ENCODE results near the gene ANKRD16. TPM values are rescaled to one million over a fixed set of nuclear protein-coding genes. Genes with fewer than 3 reads are reported as not detected.
A peak's percentile ranks its signal among the peaks of the same experiment; 100 is the strongest.
"Not testable (repeated sequence)": the region's sequence is repeated elsewhere in the genome, so short reads cannot be mapped to it uniquely, and the experiment has no call there.

Gene ANKRD16
- polyA plus RNA-seq (ENCODE audit: insufficient read length) = 7.3 TPM

DNA sequence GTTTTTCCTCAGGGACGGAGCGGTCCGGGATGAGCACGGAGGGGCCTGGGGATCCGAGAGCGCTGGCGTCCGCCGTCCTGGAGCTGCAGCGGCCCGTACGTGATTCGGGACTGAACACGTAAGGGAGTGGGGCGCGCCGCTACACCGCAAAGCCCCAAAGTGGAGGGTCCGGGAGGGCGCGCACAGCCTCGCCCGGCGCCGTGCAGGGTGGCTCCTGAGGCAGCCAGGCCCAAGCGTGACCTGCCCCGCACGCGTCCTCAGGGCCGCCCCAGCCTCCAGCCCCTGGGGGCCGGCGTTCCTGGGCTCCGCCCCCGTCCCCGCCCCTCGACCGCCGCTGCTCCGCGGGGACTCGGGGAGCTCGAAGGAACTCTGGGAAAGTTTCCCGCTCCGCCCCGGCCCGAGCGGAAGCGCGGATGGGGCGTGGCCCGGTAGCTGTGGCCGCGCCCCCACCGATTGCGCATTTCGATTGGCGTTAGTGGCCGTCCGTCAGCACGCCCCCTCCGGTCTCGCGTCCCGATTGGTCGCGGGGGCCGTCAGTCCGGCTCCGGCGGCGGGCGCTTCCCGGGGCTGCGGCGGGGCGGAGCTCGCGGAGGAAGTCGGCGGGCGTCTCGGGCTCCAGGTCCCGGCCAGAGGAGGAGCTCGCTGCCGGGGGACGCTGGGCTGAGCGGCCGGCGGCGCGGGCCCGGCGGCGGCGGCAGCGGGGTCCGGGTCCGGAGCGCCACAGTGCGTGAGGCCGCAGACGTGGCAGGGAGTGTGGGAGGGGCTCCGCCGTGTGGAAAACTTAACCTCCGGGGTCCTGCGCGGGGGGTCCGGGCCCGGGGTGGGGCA lies at the start of gene ANKRD16, which contains the start of gene FBH1:
Gene ANKRD16, minus strand, starts transcription at position 270 of the 828 bp plus-strand sequence. CDS start 539 bp downstream, outside the sequence.
Gene FBH1, plus strand, starts transcription at position 620 of the 828 bp plus-strand sequence. Its CDS starts 103 bp downstream, at position 723.
- peak; percentile 96 for DNase-seq (ENCODE audit: low read depth)

- DNase-seq (ENCODE audit: low read depth) = no peak
Measured at GRCh38 chr10:5938291-5938690, 48.6 kb upstream of the ANKRD16 start.

GRCh38 chr10:5937016-5937415 lies 47.3 kb upstream of the ANKRD16 start:
- DNase-seq (ENCODE audit: low read depth) = no peak

GRCh38 chr10:5935628-5936027 lies 45.9 kb upstream of the ANKRD16 start:
- no peak for DNase-seq (ENCODE audit: low read depth)

GRCh38 chr10:5933909-5934546 lies 44.3 kb upstream of the ANKRD16 start:
- no peak for DNase-seq (ENCODE audit: low read depth)

GRCh38 chr10:5932345-5932744 lies 42.7 kb upstream of the ANKRD16 start:
- DNase-seq (ENCODE audit: low read depth) = no peak

DNA sequence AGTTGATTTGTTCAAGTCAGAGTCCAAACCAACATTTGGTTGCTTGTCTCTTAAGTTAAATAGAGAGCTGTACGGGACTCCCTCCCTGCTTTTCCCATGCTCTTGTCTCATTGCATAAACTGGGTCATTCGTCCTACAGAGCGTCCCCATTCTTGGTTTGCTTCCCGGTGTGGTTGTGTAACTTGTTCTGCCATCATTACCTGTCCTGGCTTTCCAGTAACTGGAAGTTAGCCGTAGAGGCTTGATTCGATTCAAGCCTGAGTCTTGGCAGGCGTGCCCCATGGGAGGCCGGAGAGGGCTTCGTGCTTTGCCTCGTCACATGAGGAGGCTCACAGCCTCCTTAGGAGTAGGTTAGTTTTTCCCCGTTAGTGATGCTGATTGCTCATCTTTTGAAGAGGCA lies 40.6 kb upstream of the ANKRD16 start:
- DNase-seq (ENCODE audit: low read depth) = no peak

DNA sequence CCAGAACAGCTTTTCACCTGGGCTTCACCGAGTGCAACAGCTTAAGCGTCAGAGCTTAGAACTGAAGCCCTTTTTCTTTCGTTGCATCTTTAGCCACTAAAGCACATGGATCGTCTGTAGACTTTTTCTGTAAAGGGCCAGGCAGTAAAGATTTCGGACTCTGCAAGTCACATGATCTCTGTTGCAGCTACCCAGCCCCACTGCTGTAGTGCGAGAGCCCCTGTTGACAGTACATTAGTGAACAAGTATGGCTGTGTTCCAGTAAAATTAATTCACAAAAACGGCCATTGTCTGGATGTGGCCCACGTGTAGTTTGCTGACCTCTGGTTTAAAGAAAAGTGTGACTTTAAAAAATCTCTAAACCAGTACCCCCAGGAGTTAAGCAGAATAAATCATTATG lies 39.7 kb upstream of the ANKRD16 start:
- DNase-seq (ENCODE audit: low read depth) = no peak

GRCh38 chr10:5927306-5927705 lies 37.6 kb upstream of the ANKRD16 start:
- DNase-seq (ENCODE audit: low read depth) = no peak

GRCh38 chr10:5924889-5925288 lies 35.2 kb upstream of the ANKRD16 start:
- no peak for DNase-seq (ENCODE audit: low read depth)

DNA sequence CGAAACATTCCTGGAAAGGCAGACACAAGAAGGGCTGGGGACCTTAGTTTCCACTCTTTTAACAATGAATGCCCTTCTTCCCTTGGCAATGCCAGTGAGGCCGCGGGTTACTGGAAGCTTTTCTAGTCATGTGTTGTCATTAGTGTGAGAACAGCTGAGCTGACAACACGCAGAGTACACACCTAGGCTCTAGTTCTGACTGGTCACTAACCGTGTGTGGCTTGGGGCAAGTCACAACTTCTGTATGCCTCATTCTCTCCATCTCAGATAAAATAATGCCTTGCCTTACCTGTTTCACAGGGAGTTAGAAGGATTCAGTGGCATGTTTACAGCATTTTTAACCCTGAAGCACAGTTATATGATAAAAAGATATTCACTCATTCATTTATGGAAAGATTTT lies 32.1 kb upstream of the ANKRD16 start:
- DNase-seq (ENCODE audit: low read depth) = no peak

DNA sequence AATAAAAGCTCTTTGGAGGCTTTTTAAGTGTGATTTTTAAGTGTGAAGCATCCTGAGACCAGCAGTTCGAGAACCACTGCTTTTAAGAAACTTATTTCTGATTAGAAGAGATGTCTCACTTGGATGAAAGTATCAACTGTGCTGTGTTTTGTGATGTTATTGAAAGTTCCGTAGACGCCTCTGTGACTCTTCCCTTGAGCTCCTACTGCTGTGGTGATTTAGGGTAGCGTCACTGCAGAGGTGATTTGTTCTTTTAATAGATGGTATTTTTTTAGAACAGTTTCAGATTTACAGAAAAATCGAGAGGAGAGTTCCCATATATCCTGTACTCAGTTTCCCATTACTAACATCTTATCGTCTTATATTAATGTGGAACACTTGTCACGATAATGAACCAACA lies 29.9 kb upstream of the ANKRD16 start:
- no peak for DNase-seq (ENCODE audit: low read depth)

DNA sequence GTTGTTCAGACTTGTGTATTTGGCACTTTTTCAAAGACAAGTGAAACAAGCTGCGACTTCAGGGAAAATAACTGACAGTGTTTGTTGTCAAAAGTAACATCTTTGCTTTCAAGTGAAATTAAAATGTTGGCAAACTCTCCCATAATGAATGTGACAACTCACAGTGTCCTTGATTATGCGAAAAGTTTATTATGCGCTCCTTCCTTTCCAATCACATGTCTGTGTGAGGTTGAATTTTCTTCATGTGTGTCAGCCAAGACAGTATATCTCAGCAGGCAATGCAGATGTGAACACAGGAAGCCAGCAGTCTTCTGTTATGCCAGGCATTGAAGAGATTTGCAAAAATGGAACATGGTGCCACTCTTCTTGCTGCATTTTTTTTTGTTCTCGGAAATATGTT lies 29.1 kb upstream of the ANKRD16 start:
- no peak for DNase-seq (ENCODE audit: low read depth)

- no peak for DNase-seq (ENCODE audit: low read depth)
Measured at GRCh38 chr10:5917305-5917704, 27.6 kb upstream of the ANKRD16 start.

GRCh38 chr10:5915451-5915850 lies 25.8 kb upstream of the ANKRD16 start:
- no peak for DNase-seq (ENCODE audit: low read depth)

GRCh38 chr10:5913736-5914135 lies 24.0 kb upstream of the ANKRD16 start:
- DNase-seq (ENCODE audit: low read depth) = no peak

DNA sequence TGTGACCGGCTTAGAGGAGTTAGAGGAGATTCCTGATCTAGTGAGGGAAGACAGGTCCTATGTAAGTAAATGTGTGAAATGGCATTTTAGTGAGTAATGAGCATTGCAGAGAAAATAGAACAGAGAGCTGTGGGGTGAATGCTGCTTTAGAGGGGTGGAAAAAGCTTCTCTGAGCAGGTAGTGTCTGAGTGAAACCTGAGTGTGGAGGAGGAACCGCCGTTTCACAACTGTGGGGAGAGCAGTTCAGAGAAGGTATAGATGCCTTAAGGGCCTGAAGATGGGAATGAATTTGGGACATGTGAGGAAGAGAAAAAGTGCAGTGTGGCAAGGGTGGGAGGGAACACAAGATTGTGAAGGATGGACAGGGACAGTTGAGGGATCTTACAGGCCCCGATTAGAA lies 22.0 kb upstream of the ANKRD16 start:
- DNase-seq (ENCODE audit: low read depth) = no peak

DNA sequence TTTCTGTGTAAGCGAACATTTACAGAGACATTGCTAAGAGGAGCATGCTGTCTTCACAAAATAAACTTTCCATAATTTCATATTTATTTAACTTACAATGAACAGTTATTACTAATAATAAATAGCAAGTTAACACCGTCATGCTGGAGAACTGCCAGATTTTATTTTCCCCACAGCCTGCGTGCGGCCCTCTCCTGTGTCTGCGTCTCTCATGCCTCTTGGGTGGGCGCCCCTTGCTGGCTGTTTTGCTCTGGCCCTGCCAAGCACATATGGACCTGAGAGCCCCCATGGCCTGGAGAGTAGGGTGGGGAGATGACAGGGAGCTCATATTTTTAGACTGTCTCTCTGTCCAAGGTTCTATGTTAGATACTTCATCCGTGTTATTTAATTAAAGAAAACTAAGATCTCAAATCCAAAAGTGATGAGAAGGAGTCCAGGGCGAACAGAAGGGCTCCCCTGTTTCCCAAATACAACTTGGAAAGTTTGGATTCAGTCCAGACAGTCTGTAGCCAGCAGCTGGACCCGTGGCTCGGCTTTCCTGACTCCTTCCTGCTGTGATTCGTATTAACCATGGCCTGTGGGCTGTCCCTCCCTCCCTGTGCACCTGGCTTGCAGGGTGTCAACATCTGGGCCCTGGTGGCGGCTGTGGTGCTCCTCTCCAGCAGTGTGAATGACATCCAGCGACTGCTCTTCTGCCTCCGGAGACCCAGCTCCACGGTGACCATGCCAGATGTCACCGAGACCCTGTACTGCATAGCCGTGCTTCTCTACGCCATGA lies 20.8 kb upstream of the ANKRD16 start:
- no peak for DNase-seq (ENCODE audit: low read depth)

DNA sequence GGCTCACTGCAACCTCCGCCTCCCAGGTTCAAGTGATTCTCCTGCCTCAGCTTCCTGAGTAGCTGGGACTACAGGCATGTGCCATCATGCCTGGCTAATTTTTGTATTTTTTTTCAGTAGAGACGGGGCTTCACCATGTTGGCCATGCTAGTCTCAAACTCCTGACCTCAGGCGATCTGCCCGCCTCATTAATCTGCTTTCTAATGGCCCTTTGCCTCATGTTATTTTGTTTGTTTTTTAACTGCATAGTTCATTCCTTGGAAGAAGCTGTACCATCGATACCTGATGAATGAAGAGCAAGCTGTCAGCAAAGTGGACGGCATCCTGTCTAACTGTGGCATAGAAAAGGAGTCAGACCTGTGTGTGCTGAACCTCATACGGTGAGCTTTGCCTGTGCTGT lies 19.0 kb upstream of the ANKRD16 start:
- DNase-seq (ENCODE audit: low read depth) = not testable (repeated sequence)

- no peak for DNase-seq (ENCODE audit: low read depth)
Measured at GRCh38 chr10:5906651-5907050, 17.0 kb upstream of the ANKRD16 start.

DNA sequence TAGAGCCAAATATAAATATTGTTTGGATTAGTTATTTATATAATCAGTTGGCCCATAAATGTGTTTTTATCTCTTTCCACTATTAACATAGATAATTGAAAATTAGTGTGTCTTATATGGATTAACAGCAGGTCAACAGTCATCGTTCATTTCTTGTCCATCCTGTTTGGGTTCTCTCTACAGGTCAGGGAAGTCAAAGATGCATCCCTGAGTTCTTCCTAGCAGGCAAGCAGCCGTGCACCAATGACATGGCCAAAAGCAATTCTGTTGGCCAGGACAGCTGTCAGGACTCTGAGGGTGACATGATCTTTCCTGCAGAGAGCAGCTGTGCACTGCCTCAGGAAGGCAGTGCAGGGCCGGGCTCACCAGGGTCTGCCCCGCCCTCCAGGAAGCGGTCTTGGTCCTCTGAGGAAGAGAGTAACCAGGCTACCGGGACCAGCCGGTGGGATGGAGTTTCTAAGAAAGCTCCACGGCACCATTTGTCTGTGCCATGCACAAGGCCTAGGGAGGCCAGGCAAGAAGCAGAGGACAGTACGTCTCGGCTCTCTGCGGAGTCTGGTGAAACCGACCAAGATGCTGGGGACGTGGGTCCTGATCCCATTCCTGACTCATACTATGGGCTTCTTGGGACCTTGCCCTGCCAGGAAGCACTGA lies 16.3 kb upstream of the ANKRD16 start:
- DNase-seq (ENCODE audit: low read depth) = no peak

GRCh38 chr10:5904227-5904626 lies 14.5 kb upstream of the ANKRD16 start:
- DNase-seq (ENCODE audit: low read depth) = no peak

Data from forelimb muscle (tissue), 1 donor.